Measurements from ENCODE around the gene CDK2.

CDK2 gene

DNA sequence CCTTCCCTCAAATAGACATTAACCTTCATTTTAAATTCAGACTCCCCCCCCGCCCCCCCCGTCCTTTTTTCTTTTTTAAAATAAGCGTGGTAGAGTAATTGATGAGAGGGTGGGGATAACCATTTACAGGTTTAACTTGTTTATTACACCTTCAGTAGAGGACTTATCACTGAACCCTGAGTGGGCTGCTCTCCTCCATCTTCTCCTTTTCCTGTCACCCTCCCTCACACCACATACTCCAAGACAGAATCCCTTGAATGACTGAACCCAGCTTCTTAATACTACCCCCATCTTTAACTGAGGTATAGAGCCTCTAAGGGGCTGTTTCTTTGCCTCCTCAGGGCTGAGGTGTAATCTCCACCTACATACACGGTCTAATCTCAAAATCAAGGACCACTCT, 50.6 kb downstream of the CDK2 start:
- DNase-seq: no peak

GRCh38 chr12:56018356-56018755, 51.7 kb downstream of the CDK2 start:
- DNase-seq: no peak

DNA sequence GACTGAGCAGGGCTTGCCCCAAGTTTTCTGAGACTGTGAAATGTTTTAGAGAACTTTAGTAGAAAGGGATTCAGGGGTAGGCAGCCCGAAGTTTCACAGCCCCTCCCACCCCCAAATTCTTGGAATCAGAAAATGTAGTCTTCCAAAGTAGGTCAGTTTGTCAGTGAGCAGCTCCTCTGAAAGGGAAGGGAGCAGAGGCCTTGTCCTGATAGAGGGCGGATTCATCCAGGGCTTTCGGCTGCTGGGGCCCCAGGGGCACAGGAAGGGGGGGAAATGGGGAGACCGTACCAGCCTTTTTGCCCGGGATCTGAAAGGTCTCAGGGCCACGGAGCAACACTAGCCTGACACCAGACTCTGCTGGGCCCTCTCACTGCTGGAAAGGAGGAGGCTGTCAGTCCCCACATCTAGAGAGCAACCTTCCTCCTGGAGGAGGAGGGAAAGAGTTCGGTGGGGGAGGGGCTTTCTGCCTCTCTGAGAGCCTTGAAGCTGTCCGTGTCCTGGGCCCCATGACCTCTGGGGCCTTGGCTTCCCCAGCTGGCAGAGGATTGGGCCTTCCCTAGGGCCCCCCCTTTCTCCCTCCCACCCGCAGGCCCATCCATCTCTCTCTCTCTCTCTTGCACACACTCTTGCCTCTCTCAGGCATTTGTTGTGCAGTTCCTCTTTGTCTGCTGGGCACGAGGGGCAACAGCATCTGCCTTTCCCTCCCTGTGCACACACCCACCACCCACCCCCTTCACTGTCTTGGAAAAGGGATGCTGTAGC, 54.0 kb downstream of the CDK2 start, which contains the start of gene IKZF4:
IKZF4 (plus strand) TSS at position 621 of the 762 bp plus-strand sequence. CDS start 451 bp downstream, outside the sequence.
- DNase-seq: peak in 1 of 2 experiments; percentile 14

GRCh38 chr12:56021889-56022497, 55.4 kb downstream of the CDK2 start:
- DNase-seq: peak in 1 of 2 experiments; percentile 1
